GM18951 (cell line): Measurements from ENCODE around the gene INVS.

Experiments
- POLR2A ChIP-seq: IDR thresholded peaks from 4 replicates; pipeline ENCODE4 v1.6.1; 2011; ENCODE audit warnings: mild to moderate bottlenecking; ENCODE audit not compliant: insufficient read length, insufficient read depth; ENCODE audit errors: extremely low read depth
- in situ Hi-C: fragments of 300-500 bp; cut with MboI; formaldehyde crosslinking; loops from one replicate; pipeline ENCODE4 v1.12.0; 2022; ENCODE audit warnings: low sequenced_read_pairs, mixed read lengths, inconsistent platforms; ENCODE audit not compliant: unreplicated experiment

Gene INVS

DNA sequence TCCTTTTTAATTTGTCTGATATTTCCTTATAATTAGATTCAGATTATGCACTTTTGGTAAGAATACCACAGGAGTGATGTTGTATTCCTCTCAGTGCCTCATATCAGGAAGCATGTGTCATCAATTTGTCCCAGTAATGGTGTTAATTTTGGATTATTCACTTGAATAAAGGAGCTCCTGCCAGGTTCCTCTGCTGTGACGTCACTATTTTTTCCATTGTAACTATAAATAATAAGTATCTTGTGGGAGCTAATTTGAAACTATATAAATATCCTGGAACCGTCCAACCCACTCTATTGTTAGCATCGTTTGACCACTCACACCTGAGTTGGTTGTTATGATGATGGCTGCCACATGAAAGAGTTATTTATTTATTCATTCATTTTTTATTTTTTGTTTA is 107.9 kb downstream of the INVS start:
- in situ Hi-C loops: loop anchor here (25.0 kb wide), 1 partner anchor 395 kb away; the partner anchor contains the start of gene NR4A3
- no peak for TF ChIP-seq POLR2A

DNA sequence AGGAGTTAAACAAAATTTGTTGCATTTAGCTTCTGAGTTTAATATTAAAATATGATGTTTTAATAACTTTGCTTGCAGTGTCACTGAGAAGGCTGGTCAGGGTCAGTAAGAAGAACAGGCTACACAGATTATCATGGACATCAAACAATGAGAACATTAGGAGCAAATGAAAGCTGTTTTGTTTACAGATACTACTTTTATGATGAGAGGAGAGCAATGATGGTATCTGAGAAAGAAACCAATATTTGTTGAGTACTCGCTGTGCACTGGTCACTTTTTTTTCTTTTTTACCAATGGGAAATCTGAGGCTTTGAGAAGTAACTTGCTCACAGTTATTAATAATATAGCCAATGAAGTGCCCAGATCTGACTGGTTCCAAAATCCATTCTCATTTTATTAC is 109.6 kb downstream of the INVS start:
- no peak for TF ChIP-seq POLR2A
- in situ Hi-C loops: loop anchor here (25.0 kb wide), 1 partner anchor 396 kb away; the partner anchor contains the start of gene NR4A3

DNA sequence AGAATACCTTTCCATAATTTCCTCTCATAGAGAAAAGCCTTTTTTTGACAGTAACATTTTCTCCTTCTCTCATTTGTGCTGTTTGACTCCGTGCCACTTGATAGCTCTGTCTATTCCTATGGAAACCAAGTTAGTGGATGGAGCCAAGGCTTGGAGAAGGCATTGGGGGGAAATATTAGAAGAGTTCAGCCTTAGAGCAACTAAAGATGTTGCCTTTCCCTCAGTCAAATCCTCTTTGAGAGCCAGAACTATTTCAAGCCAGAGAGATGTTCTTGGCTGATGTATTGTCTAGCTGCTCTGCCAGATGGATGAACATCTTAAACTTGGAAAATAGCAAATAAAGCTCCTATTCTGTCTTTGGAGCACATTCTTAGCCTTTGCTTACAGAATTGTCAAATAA is 112.4 kb downstream of the INVS start:
- in situ Hi-C loops: loop anchor here (25.0 kb wide), 1 partner anchor 399 kb away; the partner anchor contains the start of gene NR4A3
- TF ChIP-seq POLR2A: no peak

DNA sequence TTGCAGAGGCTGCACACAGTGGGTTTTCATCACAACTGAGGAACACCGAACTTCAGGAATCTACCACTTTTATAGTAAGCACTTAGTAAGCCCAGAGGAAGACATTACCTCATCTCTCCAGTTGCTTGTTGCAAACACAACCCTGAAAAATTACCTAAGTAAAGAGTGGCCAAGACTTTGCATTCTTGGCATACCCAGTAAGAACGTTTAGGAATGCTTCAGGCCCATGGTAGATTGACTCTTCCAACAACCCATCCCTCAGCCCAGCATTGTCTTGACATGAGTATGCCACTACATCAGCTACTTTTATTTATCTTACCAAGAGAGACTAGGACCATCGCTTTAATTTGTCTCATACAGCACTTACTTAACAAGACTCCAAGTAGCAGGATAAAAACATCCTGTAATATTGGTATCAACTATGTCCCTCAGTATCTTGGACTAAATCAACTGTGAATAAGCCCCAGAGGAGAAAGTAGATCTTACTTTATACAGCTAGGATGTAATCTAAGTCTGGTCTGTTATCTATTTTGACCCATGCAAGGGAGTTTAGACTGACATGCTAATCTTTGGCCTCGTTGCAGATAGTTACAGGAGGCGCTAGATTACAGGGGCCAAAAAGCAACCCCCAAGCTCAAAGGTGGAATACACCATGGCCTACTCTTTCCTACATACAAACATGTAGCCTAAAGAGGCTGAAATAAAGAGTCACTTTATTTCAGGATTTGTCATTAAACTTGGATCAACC is 114.9 kb downstream of the INVS start:
- in situ Hi-C loops: loop anchor here (25.0 kb wide), 1 partner anchor 402 kb away; the partner anchor contains the start of gene NR4A3
- TF ChIP-seq POLR2A: no peak

DNA sequence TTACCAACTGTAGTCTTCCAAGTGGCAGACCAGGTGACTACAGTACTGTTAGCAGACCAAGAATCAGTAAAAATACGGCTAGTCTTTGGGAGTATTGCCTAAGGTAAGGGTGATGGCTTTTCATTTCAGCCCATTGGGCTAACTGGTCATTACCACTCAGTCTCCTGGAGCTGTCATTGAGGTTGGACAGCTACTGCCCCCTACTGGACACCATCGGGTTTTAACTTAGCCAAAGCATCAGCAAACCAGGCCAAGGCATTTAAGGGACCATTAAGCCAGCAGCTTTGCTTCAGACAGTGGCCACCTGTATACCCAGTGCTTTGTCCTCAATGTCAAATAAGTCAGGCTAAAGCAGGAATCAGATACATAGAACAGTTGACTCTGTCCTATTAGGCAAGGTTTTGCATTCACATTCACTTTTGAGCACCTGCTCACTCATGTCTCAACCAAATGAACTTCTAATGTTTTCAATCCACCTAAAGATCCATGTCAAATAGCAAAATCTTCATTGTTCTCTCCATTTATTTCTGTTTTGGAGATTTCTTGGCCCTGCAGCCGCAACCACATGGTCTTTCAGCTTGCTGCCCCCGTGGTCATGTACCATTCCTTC is 117.2 kb downstream of the INVS start:
- in situ Hi-C loops: loop anchor here (25.0 kb wide), 1 partner anchor 404 kb away; the partner anchor contains the start of gene NR4A3
- TF ChIP-seq POLR2A: no peak

DNA sequence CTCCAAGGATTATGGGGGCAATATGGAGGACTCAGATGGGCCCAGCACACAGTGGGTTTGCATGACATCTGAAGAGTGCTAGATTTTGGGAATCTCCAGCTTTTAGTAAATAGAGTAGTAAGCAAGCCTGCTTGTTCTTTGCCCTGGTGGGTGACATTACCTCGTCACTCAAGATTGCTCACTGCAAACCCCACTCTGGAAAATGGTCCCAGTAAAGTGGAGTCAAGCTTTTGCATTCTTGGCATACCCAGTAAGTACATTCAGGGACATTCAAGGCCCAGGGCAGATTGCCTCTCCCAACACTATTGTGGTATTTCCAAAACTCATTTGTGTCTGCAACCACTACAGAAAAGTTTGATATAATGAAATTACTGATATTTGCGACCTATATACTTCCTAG is 118.5 kb downstream of the INVS start:
- in situ Hi-C loops: loop anchor here (25.0 kb wide), 1 partner anchor 405 kb away; the partner anchor contains the start of gene NR4A3
- no peak for TF ChIP-seq POLR2A

DNA sequence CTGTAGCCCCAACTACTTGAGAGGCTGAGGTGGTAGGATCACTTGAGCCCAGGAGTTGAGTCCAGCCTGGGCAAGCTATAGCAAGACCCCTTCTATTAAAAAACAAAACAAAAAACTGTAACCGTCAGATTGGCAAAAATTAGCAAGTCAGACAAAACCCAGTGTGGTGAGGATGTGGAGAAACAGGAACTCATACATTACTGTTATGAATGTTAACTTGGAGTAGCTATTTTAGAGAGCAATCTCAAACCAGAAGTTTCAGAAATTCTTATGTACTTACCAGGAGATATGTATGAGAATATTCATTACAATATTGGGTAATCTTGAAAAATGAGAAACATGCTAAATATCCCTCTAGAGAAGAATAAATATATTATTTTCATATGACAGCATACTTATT is 120.3 kb downstream of the INVS start:
- in situ Hi-C loops: loop anchor here (25.0 kb wide), 1 partner anchor 407 kb away; the partner anchor contains the start of gene NR4A3

DNA sequence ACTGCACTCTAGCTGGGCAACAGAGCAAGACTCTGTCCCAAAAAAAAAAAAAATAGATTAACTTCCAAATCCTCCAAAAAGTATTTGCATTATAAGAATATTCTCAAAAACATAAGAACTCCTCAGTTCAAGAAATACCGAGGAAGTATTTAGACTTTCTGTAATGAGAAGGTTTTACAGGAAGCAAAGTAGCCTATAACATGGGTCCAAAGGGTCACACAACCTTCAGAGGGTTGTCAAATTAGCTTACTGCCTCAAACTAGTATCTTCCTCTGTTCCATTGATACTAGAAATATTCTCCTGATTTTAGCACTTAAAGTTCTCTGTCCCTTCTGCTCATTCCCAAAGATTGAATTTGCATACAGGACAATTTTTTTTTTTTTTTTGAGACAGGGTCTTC is 121.9 kb downstream of the INVS start:
- no peak for TF ChIP-seq POLR2A
- in situ Hi-C loops: loop anchor here (10.0 to 25.0 kb wide), 2 partner anchors 196 to 409 kb away; partner anchors contain the start of gene NR4A3

More for the DNA sequence above, 120.3 kb downstream of the INVS start:
- no peak for TF ChIP-seq POLR2A

DNA sequence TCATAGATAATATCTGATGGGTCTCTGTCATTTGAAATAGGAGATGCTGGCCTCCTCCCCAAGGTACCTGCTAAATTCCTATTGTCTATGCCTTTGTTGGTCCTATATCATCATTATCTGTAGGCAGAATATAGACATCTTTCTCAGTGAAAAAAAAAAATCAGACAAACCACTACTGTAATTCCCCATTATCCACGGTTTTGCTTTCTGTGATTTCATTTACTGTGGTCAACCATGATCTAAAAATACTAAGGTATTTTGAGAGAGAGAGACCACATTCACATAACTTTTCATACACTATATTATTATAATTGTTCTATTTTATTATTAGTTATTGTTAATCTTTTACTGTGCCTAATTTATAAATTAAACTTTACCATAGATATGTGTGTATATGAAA is 122.5 kb downstream of the INVS start:
- in situ Hi-C loops: loop anchor here (10.0 to 25.0 kb wide), 2 partner anchors 197 to 409 kb away; partner anchors contain the start of gene NR4A3
- TF ChIP-seq POLR2A: no peak

DNA sequence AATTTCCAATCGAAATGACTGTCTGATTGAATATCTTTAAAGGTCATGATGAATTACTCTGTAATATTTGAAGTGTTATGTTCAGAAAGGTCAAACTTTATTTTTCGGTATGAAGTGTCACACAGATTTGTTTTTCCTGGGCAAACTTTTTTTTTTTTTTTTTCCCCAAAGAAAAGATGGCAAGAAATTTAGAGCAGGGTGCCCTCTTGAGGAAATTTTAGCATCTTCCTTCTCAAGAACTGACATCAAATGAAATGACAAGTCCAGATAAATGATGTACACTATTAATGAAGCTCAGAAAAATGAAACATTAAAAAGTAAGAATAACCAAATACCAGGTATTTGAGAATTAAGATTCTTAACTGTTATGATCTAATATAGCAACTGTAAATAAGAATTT is 123.6 kb downstream of the INVS start:
- in situ Hi-C loops: loop anchor here (10.0 to 25.0 kb wide), 2 partner anchors 198 to 410 kb away; partner anchors contain the start of gene NR4A3
- TF ChIP-seq POLR2A: no peak

DNA sequence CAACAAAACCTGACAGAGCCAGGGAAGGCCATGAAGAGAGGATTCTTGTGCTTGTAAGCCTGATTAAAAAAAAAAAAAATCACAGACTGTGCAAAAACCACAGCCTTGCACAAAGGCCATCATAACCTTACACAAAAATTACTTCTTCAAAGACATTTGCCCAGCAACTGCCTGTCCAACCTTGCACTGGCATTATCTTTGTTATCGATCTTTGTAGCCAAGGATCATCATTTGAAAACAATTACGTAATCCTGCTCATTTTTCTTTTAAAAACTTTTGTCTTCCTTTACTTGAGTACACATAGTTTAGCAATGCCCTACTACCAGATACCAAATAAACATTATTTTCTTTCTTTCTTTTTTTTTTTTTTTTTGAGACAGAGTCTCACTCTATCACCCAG is 128.6 kb downstream of the INVS start:
- no peak for TF ChIP-seq POLR2A
- in situ Hi-C loops: loop anchor here (10.0 kb wide), 1 partner anchor 203 kb away; no protein-coding TSS in a partner anchor

DNA sequence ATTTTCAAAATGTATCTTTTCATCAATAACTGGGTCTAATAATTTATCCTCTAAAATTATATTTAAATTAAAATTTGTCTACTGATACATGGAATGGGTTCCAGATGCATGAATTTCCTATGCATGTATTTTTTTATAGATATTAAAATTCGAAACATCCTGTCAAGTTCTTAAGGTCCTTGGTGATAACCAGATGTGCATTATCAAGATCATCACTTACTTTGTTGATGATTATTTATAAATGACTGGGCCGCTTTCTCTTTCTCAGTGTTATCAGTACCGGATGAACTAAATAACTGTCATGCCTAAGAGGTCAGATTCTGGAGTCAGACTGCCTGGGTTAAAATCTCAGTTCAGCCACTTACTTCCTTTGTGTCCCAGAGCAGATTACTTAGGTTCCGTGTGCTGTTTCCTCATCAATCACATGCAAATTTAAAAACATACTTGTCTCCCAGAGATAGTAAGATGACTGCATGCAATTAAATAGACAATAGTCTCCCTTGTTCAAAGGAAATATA is 129.4 kb downstream of the INVS start:
- no peak for TF ChIP-seq POLR2A
- in situ Hi-C loops: loop anchor here (10.0 kb wide), 1 partner anchor 204 kb away; no protein-coding TSS in a partner anchor

DNA sequence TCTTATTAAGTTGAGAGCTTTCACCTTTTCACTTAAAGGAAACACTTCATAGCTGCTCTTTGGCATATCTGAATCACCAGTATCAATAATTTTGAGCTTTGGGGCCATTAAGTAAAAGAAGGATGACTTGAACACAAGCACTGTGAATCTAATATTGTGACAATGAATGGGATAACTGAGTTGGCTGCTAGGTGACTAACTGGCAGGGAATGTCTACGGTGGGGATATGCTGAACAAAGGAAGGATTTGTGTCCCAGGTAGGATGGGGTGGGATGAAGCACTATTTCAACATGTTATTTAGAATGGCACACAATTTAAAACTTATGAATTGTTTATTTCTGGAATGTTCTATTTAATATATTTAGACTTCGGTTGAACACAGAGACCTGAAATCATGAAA is 130.1 kb downstream of the INVS start:
- TF ChIP-seq POLR2A: no peak
- in situ Hi-C loops: loop anchor here (10.0 kb wide), 1 partner anchor 204 kb away; no protein-coding TSS in a partner anchor
